ENCODE measurements around the gene PEX14.

PEX14 gene

GRCh38 chr1:10591010-10591409, 116.3 kb downstream of the PEX14 start:
- peak in 1 of 2 experiments; percentile 15 for DNase-seq (ENCODE audit: low read depth in 1 of 2, low spot score in 1 of 2)
- no peak for TF ChIP-seq POLR2AphosphoS5 (IDR thresholded peaks at IDR 0.05; ENCODE audit: low read depth)
- TF ChIP-seq GABPA (IDR thresholded peaks at IDR 0.05; ENCODE audit: low read depth): no peak
- no peak for TF ChIP-seq CTCF (IDR thresholded peaks at IDR 0.05; ENCODE audit: insufficient read depth, low read length)
- TF ChIP-seq SPI1 (IDR thresholded peaks at IDR 0.05; ENCODE audit: borderline replicate concordance, low read depth): no peak
- TF ChIP-seq REST (IDR thresholded peaks at IDR 0.05; ENCODE audit: insufficient replicate concordance, low read depth): no peak
- Histone ChIP-seq H3K27ac (replicated peaks) (no peak overlapping the region), H3K27me3 (ENCODE audit: insufficient read depth, poor library complexity, severe bottlenecking) (no peaks in the 10 kb centered on the region), H3K4me3 (replicated peaks; ENCODE audit: insufficient read depth, low read length) (no peak overlapping the region)

GRCh38 chr1:10592373-10592772, 117.6 kb downstream of the PEX14 start:
- no peak for DNase-seq (ENCODE audit: low read depth in 1 of 2, low spot score in 1 of 2)
- Histone ChIP-seq H3K4me3 (replicated peaks; ENCODE audit: insufficient read depth, low read length) (no peak overlapping the region), H3K27me3 (ENCODE audit: insufficient read depth, poor library complexity, severe bottlenecking) (no peaks in the 10 kb centered on the region), H3K27ac (replicated peaks) (no peak overlapping the region)
- TF ChIP-seq POLR2AphosphoS5 (IDR thresholded peaks at IDR 0.05; ENCODE audit: low read depth) (no peak), REST (IDR thresholded peaks at IDR 0.05; ENCODE audit: insufficient replicate concordance, low read depth) (no peak), GABPA (IDR thresholded peaks at IDR 0.05; ENCODE audit: low read depth) (no peak), SPI1 (IDR thresholded peaks at IDR 0.05; ENCODE audit: borderline replicate concordance, low read depth) (no peak), CTCF (IDR thresholded peaks at IDR 0.05; ENCODE audit: insufficient read depth, low read length) (no peak)

GRCh38 chr1:10593750-10594149, 119.0 kb downstream of the PEX14 start:
- Histone ChIP-seq H3K4me3 (replicated peaks; ENCODE audit: insufficient read depth, low read length) (no peak overlapping the region), H3K27ac (replicated peaks) (no peak overlapping the region), H3K27me3 (ENCODE audit: insufficient read depth, poor library complexity, severe bottlenecking) (no peaks in the 10 kb centered on the region)
- TF ChIP-seq GABPA (IDR thresholded peaks at IDR 0.05; ENCODE audit: low read depth) (no peak), POLR2AphosphoS5 (IDR thresholded peaks at IDR 0.05; ENCODE audit: low read depth) (no peak), CTCF (IDR thresholded peaks at IDR 0.05; ENCODE audit: insufficient read depth, low read length) (no peak), SPI1 (IDR thresholded peaks at IDR 0.05; ENCODE audit: borderline replicate concordance, low read depth) (no peak), REST (IDR thresholded peaks at IDR 0.05; ENCODE audit: insufficient replicate concordance, low read depth) (no peak)
- no peak for DNase-seq (ENCODE audit: low read depth in 1 of 2, low spot score in 1 of 2)

Data from HL-60 (cell line).